HFFc6 (cell line): ENCODE results near the gene DES. TPM values are rescaled to one million over a fixed set of nuclear protein-coding genes. Genes with fewer than 3 reads are reported as not detected.

Experiments
- DNase-seq: peaks from one replicate; pipeline ENCODE4 v3.0.0-alpha.2; 2018
- H3K27ac Mint-ChIP-seq: 2 replicates; pipeline ENCODE4 v1.8.0; 2020; ENCODE audit warnings: mild to moderate bottlenecking, mixed read lengths
- H3K27me3 Mint-ChIP-seq: 2 replicates; pipeline ENCODE4 v1.8.0; 2021; ENCODE audit warnings: mild to moderate bottlenecking, moderate library complexity, mixed read lengths; ENCODE audit not compliant: insufficient read depth
- H3K36me3 Mint-ChIP-seq: 2 replicates; pipeline ENCODE4 v1.8.0; 2021; ENCODE audit warnings: low read depth, mixed read lengths
- H3K4me1 Mint-ChIP-seq: 2 replicates; pipeline ENCODE4 v1.8.0; 2020; ENCODE audit warnings: low read depth, mixed read lengths
- H3K4me3 Mint-ChIP-seq: 2 replicates; pipeline ENCODE4 v1.8.0; 2020; ENCODE audit warnings: mild to moderate bottlenecking, moderate library complexity, mixed read lengths
- H3K9me3 Mint-ChIP-seq: 2 replicates; pipeline ENCODE4 v1.8.0; 2020; ENCODE audit warnings: mild to moderate bottlenecking, mixed read lengths
- total RNA-seq, 6 experiments: library from RNA; stranded (reverse); fragmentation: NEBNext Ultra II Directional; extraction: Animal tissue kit (Norgen Biotek cat#: 25700); gene quantifications; 2 replicates in 1 of 6; 3 replicates in 5 of 6; pipeline ENCODE4 v1.2.3, GENCODE V29; 2021
- TF ChIP-seq, protein P1 (sequence below): fragments of 200-600 bp; sonication (generic); IDR thresholded peaks from 2 replicates; pipeline ENCODE4 v1.5.0; 2021; ENCODE audit warnings: antibody characterized with exemption, mild to moderate bottlenecking

The DES gene
- total RNA-seq, 6 experiments from 2014 or later, result 0.12 to 0.37 (median 0.19) TPM; not detected in 1

DNA sequence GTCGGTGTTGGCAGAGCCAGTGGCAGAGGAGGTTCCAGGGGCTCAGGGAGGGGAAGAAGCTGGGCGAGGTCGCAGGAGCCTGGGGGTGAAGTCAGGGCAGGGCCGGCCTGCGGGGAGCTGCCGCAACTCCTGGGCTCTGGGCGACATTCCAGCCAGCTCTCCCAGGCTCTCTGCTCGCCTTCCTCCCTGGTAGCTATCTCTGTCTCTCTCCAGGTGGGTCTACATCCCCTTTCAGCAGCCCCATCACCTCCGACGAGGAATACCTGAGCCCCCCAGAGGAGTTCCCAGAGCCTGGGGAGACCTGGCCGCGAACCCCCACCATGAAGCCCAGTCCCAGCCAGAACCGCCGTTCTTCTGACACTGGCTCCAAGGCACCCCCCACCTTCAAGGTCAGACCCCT is 43.5 kb downstream of the DES start:
- TF ChIP-seq, protein P1, sequence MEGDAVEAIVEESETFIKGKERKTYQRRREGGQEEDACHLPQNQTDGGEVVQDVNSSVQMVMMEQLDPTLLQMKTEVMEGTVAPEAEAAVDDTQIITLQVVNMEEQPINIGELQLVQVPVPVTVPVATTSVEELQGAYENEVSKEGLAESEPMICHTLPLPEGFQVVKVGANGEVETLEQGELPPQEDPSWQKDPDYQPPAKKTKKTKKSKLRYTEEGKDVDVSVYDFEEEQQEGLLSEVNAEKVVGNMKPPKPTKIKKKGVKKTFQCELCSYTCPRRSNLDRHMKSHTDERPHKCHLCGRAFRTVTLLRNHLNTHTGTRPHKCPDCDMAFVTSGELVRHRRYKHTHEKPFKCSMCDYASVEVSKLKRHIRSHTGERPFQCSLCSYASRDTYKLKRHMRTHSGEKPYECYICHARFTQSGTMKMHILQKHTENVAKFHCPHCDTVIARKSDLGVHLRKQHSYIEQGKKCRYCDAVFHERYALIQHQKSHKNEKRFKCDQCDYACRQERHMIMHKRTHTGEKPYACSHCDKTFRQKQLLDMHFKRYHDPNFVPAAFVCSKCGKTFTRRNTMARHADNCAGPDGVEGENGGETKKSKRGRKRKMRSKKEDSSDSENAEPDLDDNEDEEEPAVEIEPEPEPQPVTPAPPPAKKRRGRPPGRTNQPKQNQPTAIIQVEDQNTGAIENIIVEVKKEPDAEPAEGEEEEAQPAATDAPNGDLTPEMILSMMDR, result no peak
- Mint-ChIP-seq H3K4me1 (peaks cover 42% of the 10 kb centered on the region), H3K9me3 (no peaks in the 10 kb centered on the region), H3K27me3 (peaks cover 11% of the 10 kb centered on the region), H3K36me3 (peaks cover 11% of the 10 kb centered on the region; the same call in 1 of the 2 replicates), H3K27ac (no peak overlapping the region; the same call in 1 of the 2 replicates), H3K4me3 (no peak overlapping the region)
- DNase-seq, result no peak

DNA sequence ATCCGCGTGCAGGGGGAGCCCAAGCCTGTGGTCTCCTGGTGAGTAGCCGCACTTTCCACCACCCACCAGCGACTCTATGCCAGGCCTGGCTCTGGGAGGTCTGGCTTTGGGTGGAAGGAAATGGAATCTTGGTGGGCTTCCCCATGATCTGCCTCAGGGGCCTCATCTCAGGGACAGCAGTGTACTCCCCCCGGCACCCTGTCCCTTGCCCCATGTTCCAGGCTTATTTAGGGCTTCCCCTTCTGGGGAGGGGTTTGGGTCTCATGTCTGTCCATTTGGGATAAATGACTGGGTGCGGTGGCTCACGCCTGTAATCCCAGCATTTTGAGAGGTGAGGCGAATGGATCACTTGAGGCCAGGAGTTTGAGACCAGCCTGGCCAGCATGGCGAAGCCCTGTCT is 44.2 kb downstream of the DES start:
- no peak for DNase-seq
- Mint-ChIP-seq H3K9me3 (no peaks in the 10 kb centered on the region), H3K27me3 (peaks cover 11% of the 10 kb centered on the region), H3K36me3 (peaks cover 11% of the 10 kb centered on the region; the same call in 1 of the 2 replicates), H3K4me1 (peaks cover 37% of the 10 kb centered on the region), H3K27ac (no peak overlapping the region), H3K4me3 (no peak overlapping the region)
- TF ChIP-seq, protein P1, result no peak

DNA sequence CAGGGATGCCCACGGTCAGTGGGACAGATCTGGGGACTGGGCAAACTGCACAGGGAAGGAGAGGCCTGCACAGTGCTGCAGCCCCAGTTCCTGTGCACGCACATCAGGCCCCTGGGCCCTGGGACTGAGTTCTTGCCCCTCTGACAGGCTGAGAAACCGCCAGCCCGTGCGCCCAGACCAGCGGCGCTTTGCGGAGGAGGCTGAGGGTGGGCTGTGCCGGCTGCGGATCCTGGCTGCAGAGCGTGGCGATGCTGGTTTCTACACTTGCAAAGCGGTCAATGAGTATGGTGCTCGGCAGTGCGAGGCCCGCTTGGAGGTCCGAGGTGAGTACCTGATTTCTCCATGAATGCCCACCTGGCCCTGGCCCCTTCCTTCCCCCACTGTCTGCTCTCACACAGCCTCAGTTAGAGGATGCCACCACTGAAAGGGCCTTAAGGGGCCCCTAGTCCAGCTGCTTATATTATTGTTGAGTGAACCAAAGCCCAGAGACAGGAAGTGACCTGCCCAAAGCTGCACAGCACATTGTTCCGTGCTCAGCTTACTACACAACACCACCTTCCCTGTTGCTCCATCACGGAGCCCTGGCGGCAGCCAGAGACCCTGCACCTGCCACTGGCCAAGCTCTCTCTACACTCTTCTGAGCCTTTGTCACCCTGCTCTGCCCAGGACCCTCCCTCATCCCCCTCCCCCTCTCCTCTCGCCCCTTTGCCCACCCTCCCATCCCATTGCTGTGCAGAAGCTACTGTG is 46.3 kb downstream of the DES start:
- TF ChIP-seq, protein P1, result no peak
- no peak for DNase-seq
- H3K27ac Mint-ChIP-seq, result no peak overlapping the region
- no peak overlapping the region for H3K4me3 Mint-ChIP-seq
- H3K9me3 Mint-ChIP-seq, result no peaks in the 10 kb centered on the region
- peaks cover 5% of the 10 kb centered on the region for H3K27me3 Mint-ChIP-seq
- H3K4me1 Mint-ChIP-seq, result peaks cover 30% of the 10 kb centered on the region
- H3K36me3 Mint-ChIP-seq, result peaks cover 12% of the 10 kb centered on the region

DNA sequence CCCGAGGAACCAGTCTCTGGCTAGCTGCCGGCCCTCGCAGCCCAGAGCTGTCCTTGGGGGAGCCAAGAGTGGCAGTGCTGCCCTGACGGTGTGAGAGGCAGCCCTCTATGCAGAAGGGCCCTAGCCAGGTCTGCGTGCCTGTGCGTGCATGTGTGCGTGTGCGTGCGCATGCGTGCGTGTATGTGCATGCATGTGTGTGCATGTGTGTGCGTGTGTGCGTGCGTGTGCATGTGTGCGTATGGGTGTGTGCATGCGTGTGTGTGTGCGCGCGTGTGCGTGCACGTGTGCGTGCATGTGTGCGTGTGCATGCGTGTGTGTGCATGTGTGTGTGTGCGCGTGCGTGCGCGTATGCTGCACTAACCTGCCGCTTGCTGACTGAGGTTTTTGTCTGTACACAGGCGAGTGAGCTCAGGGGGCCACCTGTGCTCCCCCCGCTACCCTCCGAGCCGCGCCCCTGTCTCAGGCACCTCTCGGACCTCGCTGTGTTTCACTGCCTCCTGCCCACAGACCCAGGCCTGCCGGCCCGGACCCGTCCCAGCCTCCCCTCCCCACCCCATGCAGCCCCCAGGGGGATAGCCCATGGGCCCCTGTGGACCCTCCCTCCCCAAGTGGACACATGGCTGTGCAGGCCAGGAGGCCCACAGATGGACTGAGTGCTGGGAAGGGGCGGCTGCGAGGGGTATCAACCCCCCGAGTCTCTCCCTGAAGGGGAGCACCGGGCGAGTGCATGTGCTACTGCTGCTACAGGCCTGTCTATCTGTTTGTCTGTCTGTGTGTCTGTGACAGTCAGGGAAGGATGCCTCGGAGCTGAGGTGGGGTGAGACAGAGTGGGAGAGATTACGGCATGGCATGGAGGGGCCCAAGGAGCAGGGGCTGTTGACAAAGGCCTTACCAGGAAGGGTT is 47.7 kb downstream of the DES start:
- Mint-ChIP-seq H3K27me3 (peaks cover 2% of the 10 kb centered on the region), H3K27ac (no peak overlapping the region), H3K4me1 (peaks cover 22% of the 10 kb centered on the region), H3K36me3 (peaks cover 16% of the 10 kb centered on the region), H3K9me3 (no peaks in the 10 kb centered on the region), H3K4me3 (no peak overlapping the region)
- DNase-seq, result no peak
- TF ChIP-seq, protein P1, result no peak

DNA sequence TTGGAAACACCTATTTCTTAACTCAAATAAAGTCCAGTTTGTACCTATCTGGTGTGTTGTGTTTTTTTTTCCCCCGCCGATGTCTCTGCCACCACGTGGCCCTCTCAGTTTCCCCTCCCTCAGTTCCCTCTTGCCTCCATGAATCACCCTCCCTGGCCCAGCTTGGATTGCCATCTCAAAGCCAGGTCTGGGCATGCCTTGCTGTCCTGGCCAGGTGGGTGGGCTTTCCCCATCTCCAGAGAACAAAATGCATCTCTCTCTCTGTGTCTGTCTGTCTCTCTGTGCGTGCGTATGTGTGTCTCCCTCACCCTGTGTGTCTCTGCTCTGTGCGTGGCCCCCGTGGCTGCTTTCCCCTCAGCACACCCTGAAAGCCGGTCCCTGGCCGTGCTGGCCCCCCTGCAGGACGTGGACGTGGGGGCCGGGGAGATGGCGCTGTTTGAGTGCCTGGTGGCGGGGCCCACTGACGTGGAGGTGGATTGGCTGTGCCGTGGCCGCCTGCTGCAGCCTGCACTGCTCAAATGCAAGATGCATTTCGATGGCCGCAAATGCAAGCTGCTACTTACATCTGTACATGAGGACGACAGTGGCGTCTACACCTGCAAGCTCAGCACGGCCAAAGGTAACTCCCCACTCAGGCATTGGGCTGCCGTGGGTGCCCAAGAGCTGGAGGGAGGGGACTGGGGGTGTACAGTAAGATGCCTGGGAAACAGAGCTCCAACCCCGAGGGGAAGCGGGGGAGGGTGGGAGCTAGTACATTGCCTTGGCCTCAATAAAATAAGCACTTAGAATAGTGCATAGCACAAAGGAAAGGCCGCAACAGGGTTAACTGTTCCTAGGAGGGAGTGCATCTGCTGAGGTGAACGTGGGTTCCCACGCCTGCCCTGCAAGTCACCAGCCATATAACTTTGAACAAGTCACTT is 48.9 kb downstream of the DES start:
- TF ChIP-seq, protein P1, result no peak

More for the DNA sequence above, 48.9 kb downstream of the DES start:
- peaks cover 15% of the 10 kb centered on the region for H3K4me1 Mint-ChIP-seq
- peaks cover 24% of the 10 kb centered on the region for H3K36me3 Mint-ChIP-seq
- no peak for DNase-seq
- no peak overlapping the region for H3K4me3 Mint-ChIP-seq
- H3K9me3 Mint-ChIP-seq, result no peaks in the 10 kb centered on the region
- H3K27me3 Mint-ChIP-seq, result peaks cover 2% of the 10 kb centered on the region
- peak overlapping the region; percentile 58 for H3K27ac Mint-ChIP-seq
